GM21367 (cell line): ENCODE data around the gene SSRP1.
"Not testable (repeated sequence)": the region's sequence is repeated elsewhere in the genome, so short reads cannot be mapped to it uniquely, and the experiment has no call there.

Experiments
- ATAC-seq: cut with Tn5 transposase; IDR thresholded peaks from one replicate; pipeline ENCODE4 v1.9.1; 2021; ENCODE audit not compliant: unreplicated experiment

Gene SSRP1

GRCh38 chr11:57303280-57303989 is 32.3 kb downstream of the SSRP1 start:
- ATAC-seq = no peak

GRCh38 chr11:57302489-57302888 is 33.2 kb downstream of the SSRP1 start:
- ATAC-seq = no peak

- no peak for ATAC-seq
Measured at GRCh38 chr11:57301711-57302423, 33.8 kb downstream of the SSRP1 start.

GRCh38 chr11:57300785-57301184 is 34.9 kb downstream of the SSRP1 start:
- no peak for ATAC-seq

- no peak for ATAC-seq
Measured at GRCh38 chr11:57299150-57299737, 36.4 kb downstream of the SSRP1 start.

GRCh38 chr11:57297221-57297620 is 38.5 kb downstream of the SSRP1 start:
- ATAC-seq = no peak

GRCh38 chr11:57296205-57296604 is 39.5 kb downstream of the SSRP1 start:
- not testable (repeated sequence) for ATAC-seq

GRCh38 chr11:57294225-57295131 is 41.2 kb downstream of the SSRP1 start:
- ATAC-seq = no peak

- ATAC-seq = no peak
Measured at GRCh38 chr11:57290288-57290687, 45.4 kb downstream of the SSRP1 start.

- no peak for ATAC-seq
Measured at GRCh38 chr11:57288771-57289579, 46.7 kb downstream of the SSRP1 start.

GRCh38 chr11:57287884-57288283 is 47.8 kb downstream of the SSRP1 start:
- no peak for ATAC-seq

GRCh38 chr11:57283231-57283990 is 52.3 kb downstream of the SSRP1 start:
- ATAC-seq = no peak

GRCh38 chr11:57281546-57281945 is 54.1 kb downstream of the SSRP1 start:
- ATAC-seq = not testable (repeated sequence)

- ATAC-seq = no peak
Measured at GRCh38 chr11:57279116-57279515, 56.6 kb downstream of the SSRP1 start.

- no peak for ATAC-seq
Measured at GRCh38 chr11:57278721-57279095, 57.0 kb downstream of the SSRP1 start.

GRCh38 chr11:57277845-57278720 is 57.6 kb downstream of the SSRP1 start:
- ATAC-seq = peak; percentile 77

GRCh38 chr11:57276971-57277675 is 58.6 kb downstream of the SSRP1 start:
- ATAC-seq = no peak
